GM19324 (cell line): ENCODE measurements around the gene TBX20.
"Not testable (repeated sequence)": the region's sequence is repeated elsewhere in the genome, so short reads cannot be mapped to it uniquely, and the experiment has no call there.

ENCODE experiments used
- ATAC-seq: cut with Tn5 transposase; IDR thresholded peaks from one replicate; pipeline ENCODE4 v1.9.1; 2021; ENCODE audit warnings: mild to moderate bottlenecking, moderate library complexity; ENCODE audit not compliant: unreplicated experiment, low FRiP score

TBX20 gene

DNA sequence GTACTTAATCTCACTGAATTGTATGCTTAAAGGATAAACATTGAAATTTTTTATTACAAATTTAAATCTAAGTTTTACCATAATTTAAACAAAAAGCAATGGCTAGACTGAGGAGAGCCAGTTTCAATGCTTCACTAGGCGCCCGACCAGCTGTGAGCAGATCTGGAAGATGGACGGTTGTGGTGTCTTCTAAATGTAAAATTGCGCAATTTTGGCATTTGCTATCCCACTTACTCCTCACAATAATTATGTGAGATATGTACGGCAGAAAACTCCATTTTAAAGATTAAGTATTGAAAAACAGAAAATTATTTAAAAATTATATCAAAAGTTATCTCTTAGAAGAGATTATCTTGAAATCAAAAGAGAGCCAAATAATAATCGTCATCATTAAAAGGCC, 73.2 kb downstream of the TBX20 start:
- ATAC-seq = not testable (repeated sequence)

DNA sequence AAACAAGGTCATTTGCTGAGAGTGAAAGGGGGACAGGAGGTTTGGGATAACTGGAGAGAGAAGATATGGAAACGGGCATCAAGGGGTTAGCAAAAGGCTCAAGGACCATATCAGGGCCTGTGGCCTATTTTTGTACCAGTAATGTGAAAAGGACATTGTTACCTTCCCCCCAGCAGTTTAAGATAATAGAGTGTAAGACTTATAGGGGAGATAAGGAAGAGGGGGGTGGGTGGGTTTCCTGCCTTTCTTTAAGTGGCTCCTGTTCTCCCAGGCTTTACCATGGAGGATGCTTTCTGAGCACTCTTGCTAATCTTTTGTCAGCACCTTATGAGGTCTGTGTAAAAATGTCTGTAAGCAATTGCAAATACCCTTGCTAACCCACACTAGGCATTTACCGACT, 80.7 kb downstream of the TBX20 start:
- ATAC-seq = not testable (repeated sequence)

DNA sequence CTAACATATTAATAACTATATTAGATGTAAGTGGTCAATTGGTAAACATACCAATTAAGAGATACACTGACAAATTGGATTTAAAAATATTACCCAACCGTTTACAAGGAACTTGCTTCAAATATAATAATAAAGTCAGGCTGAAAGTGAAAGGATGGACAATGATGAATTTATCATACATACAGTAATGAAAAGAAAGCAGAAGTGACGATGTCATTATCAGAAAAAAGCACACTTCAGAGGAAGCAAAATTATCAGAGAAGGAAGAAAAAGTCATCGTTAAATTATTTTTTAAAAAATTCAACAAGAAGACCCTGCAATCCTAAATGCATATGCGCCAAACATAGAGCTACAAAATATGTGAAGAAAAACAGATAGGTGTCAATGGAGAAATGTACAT, 81.8 kb downstream of the TBX20 start:
- ATAC-seq = not testable (repeated sequence)

DNA sequence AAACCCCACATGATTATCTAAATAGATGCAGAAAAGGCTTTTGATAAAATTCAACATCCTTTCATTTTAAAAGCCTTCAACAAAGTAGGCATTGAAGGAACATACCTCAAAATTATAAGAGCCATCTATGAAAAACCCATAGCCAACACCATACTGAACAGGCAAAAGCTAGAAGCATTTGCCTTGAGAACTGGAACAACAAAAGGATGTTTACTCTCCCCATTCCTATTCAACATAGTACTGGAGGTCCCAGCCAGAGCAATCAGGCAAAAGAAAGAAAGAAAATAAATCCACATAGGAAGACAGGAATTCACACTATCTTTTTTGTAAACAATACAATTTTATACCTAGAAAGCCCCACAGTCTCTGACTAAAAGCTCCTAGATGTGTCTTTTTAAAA, 86.2 kb downstream of the TBX20 start:
- ATAC-seq = not testable (repeated sequence)

DNA sequence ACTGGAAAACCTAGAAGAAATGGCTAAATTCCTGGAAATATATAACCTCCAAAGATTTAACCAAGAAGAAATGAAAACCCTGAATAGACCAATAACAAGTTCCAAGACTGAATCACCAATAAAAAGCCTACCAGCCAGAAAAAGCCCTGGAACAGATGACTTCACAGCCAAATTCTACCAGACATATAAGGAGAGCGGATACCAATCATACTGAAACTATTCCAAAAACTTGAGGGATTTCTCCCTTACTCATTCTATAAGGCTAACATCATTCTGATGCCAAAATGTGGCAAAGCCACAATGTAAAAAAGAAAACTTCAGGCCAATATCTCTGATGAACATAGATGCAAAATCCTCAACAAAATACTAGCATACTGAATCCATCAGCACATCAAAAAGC, 86.7 kb downstream of the TBX20 start:
- not testable (repeated sequence) for ATAC-seq

DNA sequence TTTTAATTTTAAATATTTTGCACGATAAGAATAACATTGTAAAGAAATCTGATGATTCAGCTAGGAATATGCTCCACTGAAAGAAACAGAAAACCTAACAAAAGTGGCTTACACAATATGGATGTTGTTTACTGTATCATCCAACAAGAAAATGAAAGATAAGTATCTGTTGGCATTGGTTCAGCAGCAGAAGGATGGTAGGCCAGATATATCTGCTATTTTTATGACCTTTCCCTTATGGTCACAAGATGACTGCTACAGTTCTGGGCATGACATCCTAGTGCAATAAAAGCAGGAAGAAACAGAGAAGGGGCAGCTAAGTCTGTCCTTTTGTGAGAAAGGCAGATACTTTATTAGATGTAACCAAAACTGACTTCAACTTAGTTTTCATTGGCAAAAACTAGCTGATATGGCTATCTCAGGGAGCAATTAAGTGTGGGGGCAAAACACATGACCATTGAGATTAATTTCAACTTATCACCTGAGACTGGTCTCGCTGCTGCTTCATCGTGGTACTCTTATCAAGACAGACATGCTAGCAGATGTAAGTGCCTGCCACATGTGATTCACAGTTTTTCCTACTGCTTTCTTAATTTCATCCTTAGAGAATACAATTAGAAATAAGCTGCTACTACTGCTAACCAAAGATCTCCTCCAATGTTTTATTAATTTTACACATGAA, 92.7 kb downstream of the TBX20 start:
- not testable (repeated sequence) for ATAC-seq
